Stimulated activated CD4-positive, alpha-beta T cell treated with anti-CD3 and anti-CD28 coated beads, Interleukin-2, amount 100 ng/mL, for 24 hours (primary cell): ENCODE data around the gene DUSP15.
A peak's percentile ranks its signal among the peaks of the same experiment; 100 is the strongest.

ENCODE experiments used
- DNase-seq, 2 donors: peaks; one replicate each; pipeline ENCODE4 v3.0.0-alpha.2; 2020

The DUSP15 gene

GRCh38 chr20:31894980-31895675, 24.8 kb upstream of the DUSP15 start:
- DNase-seq, result no peak

GRCh38 chr20:31890646-31891045, 20.3 kb upstream of the DUSP15 start:
- no peak for DNase-seq

- no peak for DNase-seq
These were observed 13.5 kb upstream of the DUSP15 start for GRCh38 chr20:31883829-31884228.

- DNase-seq, result no peak
These were observed 11.6 kb upstream of the DUSP15 start for GRCh38 chr20:31881945-31882344.

DNA sequence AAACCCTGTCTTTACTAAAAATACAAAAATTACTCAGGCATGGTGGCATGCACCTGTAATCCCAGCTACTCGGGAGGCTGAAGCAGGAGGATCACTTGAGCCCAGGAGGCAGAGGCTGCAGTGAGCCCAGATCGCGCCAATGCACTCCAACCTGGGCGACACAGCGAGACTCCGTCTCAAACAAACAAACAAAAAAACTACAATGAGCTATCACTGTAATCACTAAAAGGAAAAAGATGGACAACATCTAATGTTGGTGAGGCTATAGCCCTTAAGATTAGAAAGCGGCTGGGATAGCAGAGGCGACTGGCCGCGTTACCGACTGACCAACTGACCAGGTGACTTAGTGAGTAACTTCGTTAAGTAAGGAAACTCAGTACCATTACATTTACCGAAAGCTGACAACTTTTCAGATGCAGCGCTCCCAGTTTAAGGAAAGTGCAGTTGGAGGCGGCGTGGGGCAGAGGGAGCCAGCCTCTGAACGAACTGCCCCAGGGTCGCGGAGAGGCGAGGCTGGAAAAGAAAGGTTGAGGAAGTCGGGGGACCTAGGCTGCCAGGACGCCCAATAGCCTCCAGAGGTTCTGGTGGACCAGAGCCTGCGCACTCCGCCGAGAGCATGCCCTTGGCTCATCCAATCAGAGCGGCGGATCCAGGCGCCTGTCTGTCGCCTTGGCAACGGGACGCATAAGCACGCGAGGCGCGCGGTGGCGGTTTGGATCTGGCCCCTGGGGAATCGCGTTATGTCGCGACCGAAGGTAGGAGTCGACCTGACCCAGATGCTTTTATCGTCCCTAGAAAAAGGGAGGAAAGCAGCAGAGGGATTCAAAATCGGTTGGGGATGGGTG, 9.0 kb upstream of the DUSP15 start:
- DNase-seq, result peak; percentile 84 to 87

DNA sequence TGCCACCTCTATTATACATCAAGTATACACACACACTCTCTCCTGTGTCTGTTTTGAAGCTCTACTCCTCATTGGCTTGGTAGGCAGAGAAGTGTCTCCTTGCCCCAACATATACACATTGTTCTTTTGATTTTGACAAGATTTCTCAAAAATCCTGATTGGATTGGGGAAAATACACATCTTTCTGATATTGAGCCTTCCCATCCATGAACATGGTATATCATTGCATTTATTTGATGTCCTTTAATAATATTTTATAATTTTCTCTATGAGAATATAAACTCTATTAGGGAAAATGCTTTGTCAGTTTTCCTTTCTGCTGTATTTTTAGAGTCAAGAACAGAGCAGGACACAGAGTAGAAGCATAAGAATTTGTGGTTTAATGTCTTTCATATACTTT, 7.4 kb upstream of the DUSP15 start:
- no peak for DNase-seq

DNA sequence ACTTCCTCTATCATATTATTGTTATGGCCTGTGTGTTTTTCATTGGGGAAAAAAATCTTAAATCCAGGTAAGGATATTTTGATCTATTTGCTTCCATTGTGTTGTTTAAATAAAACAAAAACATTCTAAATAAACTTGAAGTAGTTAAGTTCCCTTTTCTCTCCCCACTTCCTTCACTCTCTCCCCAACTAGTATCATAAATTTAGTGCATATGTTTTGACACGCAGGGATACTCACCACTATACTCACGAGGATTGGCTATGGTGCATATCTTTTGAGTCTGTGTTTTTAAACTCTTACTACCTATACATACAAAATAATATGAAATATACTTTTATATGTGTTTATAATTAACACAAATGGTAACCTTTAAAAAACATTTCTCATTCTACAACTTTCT, 5.3 kb upstream of the DUSP15 start:
- no peak for DNase-seq

- no peak for DNase-seq
These were observed 2.1 kb upstream of the DUSP15 start for GRCh38 chr20:31872406-31872805.

GRCh38 chr20:31871618-31871954, 1.3 kb upstream of the DUSP15 start:
- DNase-seq, result no peak

DNA sequence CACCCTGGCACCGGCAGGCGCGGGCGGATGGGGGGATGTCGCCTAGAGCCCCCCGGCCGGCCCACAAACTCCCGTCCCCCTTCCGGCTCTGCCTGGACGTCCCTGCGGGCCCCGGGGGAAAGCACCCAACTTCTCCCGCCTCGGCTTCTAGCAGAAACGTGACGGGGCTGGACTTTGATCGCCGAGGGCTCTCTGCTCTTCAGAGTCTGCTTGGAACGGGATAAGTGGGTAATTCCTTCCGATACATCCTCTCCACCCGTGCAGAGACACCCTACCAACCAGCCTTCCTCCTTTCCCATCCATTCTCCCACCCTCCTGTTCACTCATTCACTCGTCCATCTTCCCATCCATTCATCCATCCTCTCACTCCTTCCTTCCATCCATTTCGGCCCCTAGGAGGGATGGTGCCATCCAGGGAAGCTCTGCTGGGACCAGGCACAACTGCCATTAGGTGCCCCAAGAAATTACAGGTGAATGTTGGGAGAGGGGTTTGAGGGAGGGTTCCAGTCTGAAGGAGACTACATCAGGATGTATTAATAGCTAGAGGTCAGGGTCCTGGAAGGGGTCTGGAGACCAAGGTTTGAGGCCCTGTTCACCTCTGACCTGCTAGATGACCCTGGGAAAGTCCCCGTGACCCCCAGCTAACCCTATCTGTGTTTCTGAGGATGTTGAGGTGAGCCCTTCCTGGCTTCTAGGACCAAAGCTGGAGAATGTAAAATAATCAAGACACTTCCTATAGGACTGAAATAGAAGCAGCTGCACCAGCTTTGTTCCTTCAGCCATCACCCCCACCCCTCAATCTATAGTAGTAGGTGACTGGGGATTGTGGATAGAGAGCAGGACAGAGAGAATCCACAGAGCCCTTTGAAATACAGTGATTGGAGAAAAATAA, 645 bp upstream of the DUSP15 start:
- DNase-seq, result no peak

DNA sequence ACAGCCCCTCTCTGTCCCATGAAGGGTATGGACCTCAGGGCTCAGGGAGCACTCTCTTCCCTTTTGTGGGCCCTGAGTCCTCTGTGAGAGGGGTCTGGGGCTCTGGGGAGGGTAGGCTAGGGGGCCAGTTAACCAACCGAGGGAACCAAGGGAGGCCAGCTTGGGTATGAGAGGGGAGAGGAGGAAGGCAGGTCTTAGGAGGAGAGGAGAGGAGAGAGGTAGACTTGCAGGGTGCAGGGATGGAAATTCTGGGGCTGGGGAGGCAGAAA, 720 bp downstream of the DUSP15 start:
- no peak for DNase-seq

GRCh38 chr20:31868853-31869672, 1.3 kb downstream of the DUSP15 start:
- DNase-seq, result no peak

- no peak for DNase-seq
These were observed 4.1 kb downstream of the DUSP15 start for GRCh38 chr20:31866221-31866620.

GRCh38 chr20:31864521-31865400, 5.6 kb downstream of the DUSP15 start:
- DNase-seq, result no peak

DNA sequence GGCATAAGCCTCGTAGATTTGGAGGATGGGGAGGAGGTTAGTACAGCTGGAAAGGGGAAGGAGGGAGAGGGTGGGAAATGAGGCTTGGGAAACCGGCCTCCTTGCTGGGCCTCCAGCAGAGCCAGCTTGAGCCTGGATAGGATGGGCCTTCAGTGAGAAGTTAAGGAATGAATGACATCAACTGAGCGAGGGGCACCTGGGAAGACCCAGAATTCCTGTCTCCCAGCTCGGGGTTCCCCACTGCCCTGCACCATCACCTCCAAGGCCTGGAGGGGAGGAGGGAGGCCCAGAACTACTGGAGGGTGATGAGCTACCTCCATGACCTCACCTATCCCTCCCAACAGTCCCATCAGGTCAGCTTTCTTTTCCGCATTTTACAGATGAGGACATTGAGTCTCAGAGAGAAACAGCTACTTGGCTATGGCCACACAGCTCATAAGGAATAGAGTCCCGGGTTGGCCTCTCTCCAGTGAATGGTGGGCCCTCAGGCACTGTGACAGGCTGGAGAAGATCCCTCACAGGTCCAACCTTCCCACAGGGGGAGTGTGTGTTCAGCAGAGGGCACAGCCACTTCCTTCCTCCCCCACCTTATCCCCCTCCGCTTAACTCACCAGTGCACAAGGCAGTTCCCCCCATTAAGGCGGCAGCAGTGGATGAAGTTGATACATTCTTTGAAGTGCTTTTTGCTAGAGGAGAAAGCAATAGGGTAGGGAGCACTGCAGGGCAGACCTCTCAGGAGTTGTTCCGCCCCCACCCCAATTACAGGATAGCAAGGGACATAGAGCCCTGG, 6.8 kb downstream of the DUSP15 start:
- DNase-seq, result no peak

GRCh38 chr20:31862506-31862905, 7.8 kb downstream of the DUSP15 start:
- DNase-seq, result no peak

- no peak for DNase-seq
These were observed 8.2 kb downstream of the DUSP15 start for GRCh38 chr20:31862157-31862470.

DNA sequence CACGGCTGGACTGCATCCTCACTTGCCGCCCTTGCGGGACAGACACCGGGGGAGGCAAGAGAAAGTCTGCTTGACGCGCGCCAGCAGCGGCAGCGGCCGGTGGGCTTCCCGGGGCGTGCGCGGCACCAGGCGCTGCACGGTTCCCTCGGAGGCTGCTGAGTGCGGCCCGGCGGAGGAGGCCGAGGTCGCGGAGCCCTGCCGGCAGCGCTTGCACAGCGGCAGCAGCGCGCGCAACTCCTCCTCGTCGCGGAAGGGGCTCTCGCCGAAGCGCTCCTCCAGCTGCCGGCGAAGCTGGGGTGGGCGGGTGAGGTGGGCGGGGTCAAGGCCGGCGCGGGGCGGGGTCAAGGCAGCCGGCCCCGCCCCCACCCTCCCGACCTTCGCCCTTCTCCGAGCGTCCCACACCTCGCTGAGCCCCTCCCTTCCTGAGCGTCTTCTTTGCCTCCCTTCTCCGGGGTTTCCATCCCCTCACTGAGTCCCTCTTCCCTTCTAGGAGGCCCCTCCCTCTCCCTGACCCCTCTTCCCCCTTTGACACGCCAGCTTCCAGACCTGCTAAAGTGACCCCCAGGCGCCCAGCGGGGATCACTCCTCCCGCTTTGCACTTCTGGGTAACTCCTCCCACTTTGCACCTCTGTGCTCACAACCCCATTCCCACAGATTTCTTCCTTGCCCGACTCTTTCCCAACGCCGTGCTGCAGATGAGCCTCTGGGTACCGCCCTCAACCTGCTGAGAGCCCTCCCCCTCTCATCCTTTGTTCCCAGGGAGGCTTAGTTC, 8.8 kb downstream of the DUSP15 start:
- peak; percentile 64 to 75 for DNase-seq

GRCh38 chr20:31861135-31861384, 9.3 kb downstream of the DUSP15 start:
- no peak for DNase-seq

- no peak for DNase-seq
These were observed 9.8 kb downstream of the DUSP15 start for GRCh38 chr20:31860390-31861134.
